HepG2 (cell line): ENCODE results near the gene FAM174C. TPM values are rescaled to one million over a fixed set of nuclear protein-coding genes. Genes with fewer than 3 reads are reported as not detected.

Experiments used
- AKAP8 ChIP-seq: sonication (generic); formaldehyde crosslinking; IDR thresholded peaks from 2 replicates; pipeline ENCODE4 v1.5.1; 2020; ENCODE audit warnings: mild to moderate bottlenecking, missing genetic modification reagents
- CENPT ChIP-seq: sonication (generic); formaldehyde crosslinking; IDR thresholded peaks from 2 replicates; pipeline ENCODE4 v1.8.0; 2022; ENCODE audit warnings: low read depth, mild to moderate bottlenecking, moderate library complexity, missing genetic modification reagents
- ETS1 ChIP-seq: sonication (generic); formaldehyde crosslinking; IDR thresholded peaks from 2 replicates; pipeline ENCODE4 v1.4.0; 2020; ENCODE audit warnings: missing genetic modification reagents
- GZF1 ChIP-seq: sonication (generic); formaldehyde crosslinking; IDR thresholded peaks from 2 replicates; pipeline ENCODE4 v1.5.1; 2020; ENCODE audit warnings: mild to moderate bottlenecking, missing genetic modification reagents
- HNF4A ChIP-seq: sonication (generic); formaldehyde crosslinking; IDR thresholded peaks from 2 replicates; pipeline ENCODE4 v1.4.0; 2020; ENCODE audit warnings: missing genetic modification reagents
- HNF4G ChIP-seq, 2 experiments: sonication (generic) in 1 of 2; formaldehyde crosslinking in 1 of 2; IDR thresholded peaks; 2 replicates each; pipeline versions ENCODE4 v1.4.0 to v1.6.1; 2011 to 2020; ENCODE audit warnings: borderline replicate concordance in 2 of 2, low read depth in 2 of 2, mild to moderate bottlenecking in 2 of 2, low read length in 1 of 2, missing genetic modification reagents in 1 of 2, moderate library complexity in 1 of 2
- MXI1 ChIP-seq: IDR thresholded peaks from 3 replicates; pipeline ENCODE4 v1.6.1; 2012; ENCODE audit warnings: low read depth, low read length, inconsistent platforms, borderline replicate concordance
- PHF20 ChIP-seq: sonication (generic); formaldehyde crosslinking; IDR thresholded peaks from 2 replicates; pipeline ENCODE4 v1.5.0; 2020; ENCODE audit warnings: mild to moderate bottlenecking, missing genetic modification reagents
- TGIF2 ChIP-seq: IDR thresholded peaks from 2 replicates; pipeline ENCODE4 v1.6.1; 2016; ENCODE audit warnings: control low read depth, missing compliant biosample characterization
- YY1 ChIP-seq: IDR thresholded peaks from 2 replicates; pipeline ENCODE4 v1.6.1; 2011; ENCODE audit warnings: low read length, low read depth, moderate library complexity, mild to moderate bottlenecking; ENCODE audit not compliant: insufficient read depth, insufficient replicate concordance
- ZBTB33 ChIP-seq: sonication (generic); formaldehyde crosslinking; IDR thresholded peaks from 2 replicates; pipeline ENCODE4 v1.4.0; 2020; ENCODE audit warnings: missing genetic modification reagents
- ZBTB38 ChIP-seq: sonication (generic); formaldehyde crosslinking; IDR thresholded peaks from 2 replicates; pipeline ENCODE4 v1.5.1; 2020; ENCODE audit warnings: mild to moderate bottlenecking, missing genetic modification reagents
- ZBTB43 ChIP-seq: sonication (generic); formaldehyde crosslinking; conservative IDR thresholded peaks from 2 replicates; pipeline ENCODE4 v1.4.0; 2020; ENCODE audit warnings: missing genetic modification reagents
- ZBTB7A ChIP-seq: sonication (generic); formaldehyde crosslinking; IDR thresholded peaks from 2 replicates; pipeline ENCODE4 v1.8.0; 2022; ENCODE audit warnings: mild to moderate bottlenecking, missing genetic modification reagents
- ZMYM3 ChIP-seq: sonication (generic); formaldehyde crosslinking; IDR thresholded peaks from 2 replicates; pipeline ENCODE4 v1.5.1; 2020; ENCODE audit warnings: mild to moderate bottlenecking, missing genetic modification reagents
- ZNF225 ChIP-seq: sonication (generic); formaldehyde crosslinking; IDR thresholded peaks from 2 replicates; pipeline ENCODE4 v1.4.0; 2020; ENCODE audit warnings: mild to moderate bottlenecking, missing genetic modification reagents
- ZNF773 ChIP-seq: sonication (generic); formaldehyde crosslinking; IDR thresholded peaks from 2 replicates; pipeline ENCODE4 v1.4.0; 2020; ENCODE audit warnings: missing genetic modification reagents, borderline replicate concordance
- ZSCAN5A ChIP-seq: sonication (generic); formaldehyde crosslinking; IDR thresholded peaks from 2 replicates; pipeline ENCODE4 v1.8.0; 2022; ENCODE audit warnings: mild to moderate bottlenecking, missing genetic modification reagents, borderline replicate concordance
- polyA plus RNA-seq, 8 experiments: library from polyadenylated mRNA; depleted of rRNA in 3 of 8; stranded (reverse) in 7 of 8; unstranded in 1 of 8; fragments of >200 nt; fragmentation: Illumina TruSeq in 4 of 8; extraction: Trizol in 4 of 8; gene quantifications; 2 replicates each; pipeline versions ENCODE4 v1.2.1 to v1.2.3, GENCODE V29; 2011 to 2016; ENCODE audit warnings: low read depth in 4 of 8, missing spikeins in 1 of 8, mixed read lengths in 1 of 8; ENCODE audit not compliant: insufficient read depth in 1 of 8
- total RNA-seq, 5 experiments: library from RNA; depleted of rRNA; stranded (reverse); fragments of >200 nt; fragmentation: Illumina TruSeq; extraction: Trizol; gene quantifications; 2 replicates each; pipeline ENCODE4 v1.2.3, GENCODE V29; 2016; ENCODE audit warnings: low read depth in 1 of 5
- TF ChIP-seq, protein P1 (sequence below): sonication (generic); formaldehyde crosslinking; IDR thresholded peaks from 2 replicates; pipeline ENCODE4 v1.9.0; 2022; ENCODE audit warnings: missing genetic modification reagents, mild to moderate bottlenecking, borderline replicate concordance
- TF ChIP-seq, protein P2 (sequence below): sonication (generic); formaldehyde crosslinking; IDR thresholded peaks from 2 replicates; pipeline ENCODE4 v1.5.0; 2020; ENCODE audit warnings: missing genetic modification reagents

The FAM174C gene
- total and polyA plus RNA-seq, 2 of the 13 experiments (the other 11 are each of a cell fraction or from before 2014, with no cell fraction given): 19.5 to 31.3 TPM

DNA sequence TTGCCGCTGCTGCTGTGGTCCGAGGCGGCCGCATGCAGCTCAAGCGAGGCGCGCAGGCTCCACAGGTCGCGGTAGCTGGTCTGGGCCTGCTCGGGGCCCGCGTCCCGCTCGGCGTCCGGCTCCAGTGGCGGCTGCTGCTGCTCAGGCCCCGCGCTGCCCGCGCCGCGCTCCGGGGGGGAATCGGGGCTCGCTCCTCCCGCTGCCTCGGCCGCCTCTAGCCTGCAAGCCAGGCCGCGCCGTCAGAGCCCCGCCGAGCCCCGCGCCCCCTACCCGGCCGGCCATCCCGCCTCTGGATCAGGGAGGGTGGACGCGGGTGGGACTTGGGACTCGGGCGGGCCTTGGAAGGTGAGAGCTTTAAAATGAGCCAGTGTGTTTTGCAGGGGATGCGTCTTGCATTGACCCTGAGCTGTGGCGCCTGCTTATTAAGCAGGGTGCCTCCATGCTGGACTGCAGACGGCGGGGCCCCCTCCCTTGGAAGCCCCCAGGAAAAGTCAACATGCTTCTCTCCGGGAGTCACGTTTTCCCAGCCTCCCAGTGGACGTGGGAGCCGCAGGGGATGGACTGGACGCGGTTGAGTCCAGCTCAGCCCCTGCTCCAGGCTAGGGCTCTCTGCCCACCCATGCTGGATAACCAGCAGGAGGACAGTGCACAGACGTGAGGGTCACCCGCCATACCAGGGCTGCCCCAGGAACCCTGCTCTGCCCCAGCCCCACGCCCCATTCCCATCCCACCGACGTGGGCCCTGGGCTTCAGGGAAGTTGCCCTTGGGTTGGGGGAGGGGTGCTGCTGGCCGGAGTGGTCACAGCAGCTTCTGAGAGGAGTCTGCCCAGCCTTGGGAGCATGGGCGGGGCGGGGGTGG, 45.2 kb upstream of the FAM174C start (continued):
- TF ChIP-seq, protein P1, sequence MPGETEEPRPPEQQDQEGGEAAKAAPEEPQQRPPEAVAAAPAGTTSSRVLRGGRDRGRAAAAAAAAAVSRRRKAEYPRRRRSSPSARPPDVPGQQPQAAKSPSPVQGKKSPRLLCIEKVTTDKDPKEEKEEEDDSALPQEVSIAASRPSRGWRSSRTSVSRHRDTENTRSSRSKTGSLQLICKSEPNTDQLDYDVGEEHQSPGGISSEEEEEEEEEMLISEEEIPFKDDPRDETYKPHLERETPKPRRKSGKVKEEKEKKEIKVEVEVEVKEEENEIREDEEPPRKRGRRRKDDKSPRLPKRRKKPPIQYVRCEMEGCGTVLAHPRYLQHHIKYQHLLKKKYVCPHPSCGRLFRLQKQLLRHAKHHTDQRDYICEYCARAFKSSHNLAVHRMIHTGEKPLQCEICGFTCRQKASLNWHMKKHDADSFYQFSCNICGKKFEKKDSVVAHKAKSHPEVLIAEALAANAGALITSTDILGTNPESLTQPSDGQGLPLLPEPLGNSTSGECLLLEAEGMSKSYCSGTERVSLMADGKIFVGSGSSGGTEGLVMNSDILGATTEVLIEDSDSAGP (CRISPR knock-in tag): 0 out of 2 replicates have a peak, but pooled peaks have one; percentile 20
- TF ChIP-seq GZF1 (CRISPR knock-in tag) (no peak), MXI1 (no peak), ZBTB33 (CRISPR knock-in tag) (peak; percentile 98), YY1 (no peak), ZNF225 (CRISPR knock-in tag) (no peak), HNF4A (CRISPR knock-in tag) (peak; percentile 13; the same call in 1 of the 2 replicates), ZMYM3 (CRISPR knock-in tag) (no peak), ZBTB7A (peak; percentile 54; the same call in 1 of the 2 replicates), ETS1 (CRISPR knock-in tag) (no peak), ZNF773 (no peak), AKAP8 (CRISPR knock-in tag) (no peak), PHF20 (no peak), ZBTB43 (CRISPR knock-in tag) (no peak), TGIF2 (CRISPR knock-in tag) (no peak), HNF4G (IDR thresholded peaks at IDR 0.05; ENCODE audit: borderline replicate concordance, low read depth, low read length) (0 out of 2 replicates have a peak, but pooled peaks have one; percentile 11), HNF4G (CRISPR knock-in tag; IDR thresholded peaks at IDR 0.05; ENCODE audit: borderline replicate concordance, low read depth) (no peak), ZBTB38 (CRISPR knock-in tag) (peak; percentile 71), CENPT (CRISPR knock-in tag) (no peak), ZSCAN5A (no peak)
- TF ChIP-seq, protein P2, sequence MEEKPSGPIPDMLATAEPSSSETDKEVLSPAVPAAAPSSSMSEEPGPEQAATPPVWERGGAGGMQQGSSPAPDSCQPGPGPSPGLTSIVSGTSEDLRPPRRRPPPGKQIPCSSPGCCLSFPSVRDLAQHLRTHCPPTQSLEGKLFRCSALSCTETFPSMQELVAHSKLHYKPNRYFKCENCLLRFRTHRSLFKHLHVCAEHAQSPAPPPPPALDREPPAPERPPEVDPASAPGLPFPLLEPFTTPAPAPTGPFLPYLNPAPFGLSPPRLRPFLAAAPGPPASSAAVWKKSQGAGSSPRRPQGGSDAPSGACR (CRISPR knock-in tag): no peak
